C4-2B (cell line): Measurements from ENCODE around the gene GSK3B.

Experiments used
- CTCF ChIP-seq: fragments of 450-650 bp; conservative IDR thresholded peaks from 2 replicates; pipeline ENCODE4 v1.5.1; 2017; ENCODE audit warnings: mild to moderate bottlenecking
- ZFX ChIP-seq: fragments of 450-650 bp; IDR thresholded peaks from 2 replicates; pipeline ENCODE4 v1.6.1; 2017

- TF ChIP-seq CTCF (no peak), ZFX (no peak)
Measured at GRCh38 chr3:119901148-119901547, 193.1 kb downstream of the GSK3B start.
